AG09319 (cell line): ENCODE results near the gene FSD2.
"Not testable (repeated sequence)": the region's sequence is repeated elsewhere in the genome, so short reads cannot be mapped to it uniquely, and the experiment has no call there.

Source experiments
- DNase-seq: peaks from one replicate; pipeline ENCODE4 v3.0.0-alpha.2; 2010; ENCODE audit warnings: low read depth; ENCODE audit errors: extremely low read depth
- TF ChIP-seq, protein P1 (sequence below): IDR thresholded peaks from 2 replicates; pipeline ENCODE4 v1.5.1; 2011; ENCODE audit warnings: low read depth, mild to moderate bottlenecking, inconsistent platforms, low read length, moderate library complexity

The FSD2 gene

GRCh38 chr15:82715003-82715402 is 90.9 kb downstream of the FSD2 start:
- no peak for DNase-seq
- TF ChIP-seq, protein P1, sequence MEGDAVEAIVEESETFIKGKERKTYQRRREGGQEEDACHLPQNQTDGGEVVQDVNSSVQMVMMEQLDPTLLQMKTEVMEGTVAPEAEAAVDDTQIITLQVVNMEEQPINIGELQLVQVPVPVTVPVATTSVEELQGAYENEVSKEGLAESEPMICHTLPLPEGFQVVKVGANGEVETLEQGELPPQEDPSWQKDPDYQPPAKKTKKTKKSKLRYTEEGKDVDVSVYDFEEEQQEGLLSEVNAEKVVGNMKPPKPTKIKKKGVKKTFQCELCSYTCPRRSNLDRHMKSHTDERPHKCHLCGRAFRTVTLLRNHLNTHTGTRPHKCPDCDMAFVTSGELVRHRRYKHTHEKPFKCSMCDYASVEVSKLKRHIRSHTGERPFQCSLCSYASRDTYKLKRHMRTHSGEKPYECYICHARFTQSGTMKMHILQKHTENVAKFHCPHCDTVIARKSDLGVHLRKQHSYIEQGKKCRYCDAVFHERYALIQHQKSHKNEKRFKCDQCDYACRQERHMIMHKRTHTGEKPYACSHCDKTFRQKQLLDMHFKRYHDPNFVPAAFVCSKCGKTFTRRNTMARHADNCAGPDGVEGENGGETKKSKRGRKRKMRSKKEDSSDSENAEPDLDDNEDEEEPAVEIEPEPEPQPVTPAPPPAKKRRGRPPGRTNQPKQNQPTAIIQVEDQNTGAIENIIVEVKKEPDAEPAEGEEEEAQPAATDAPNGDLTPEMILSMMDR = no peak

DNA sequence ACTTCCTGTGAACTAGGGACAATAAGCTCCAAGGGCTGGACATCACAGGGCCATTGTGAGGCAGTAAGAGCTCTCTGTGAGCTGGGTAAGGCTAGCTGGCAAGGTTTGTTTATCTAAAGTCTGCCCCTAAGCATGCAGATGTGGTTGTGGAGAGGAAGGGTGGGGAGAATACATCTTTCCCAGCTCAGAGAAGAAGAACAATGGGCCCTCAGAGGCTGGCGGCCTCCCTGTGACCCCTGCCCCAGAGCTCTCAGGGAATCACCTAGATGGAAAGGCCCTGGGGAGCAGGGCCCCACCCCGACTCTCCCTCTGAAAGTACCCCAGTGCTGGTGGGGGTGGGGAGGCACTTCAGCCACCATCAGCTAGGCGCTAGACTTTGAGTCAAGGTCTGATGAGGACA is 91.9 kb downstream of the FSD2 start:
- DNase-seq = no peak
- TF ChIP-seq, protein P1 = no peak

- TF ChIP-seq, protein P1 = no peak
- no peak for DNase-seq
Observed at GRCh38 chr15:82712036-82712435, 93.8 kb downstream of the FSD2 start.

- DNase-seq = no peak
Observed at GRCh38 chr15:82710926-82711490, 94.9 kb downstream of the FSD2 start.

GRCh38 chr15:82710208-82710555 is 95.7 kb downstream of the FSD2 start:
- no peak for DNase-seq
- TF ChIP-seq, protein P1 = no peak

More at GRCh38 chr15:82710926-82711490, 94.9 kb downstream of the FSD2 start:
- TF ChIP-seq, protein P1 = no peak

- peak; percentile 23 for DNase-seq
- TF ChIP-seq, protein P1 = no peak
Observed at GRCh38 chr15:82709421-82710207, 96.3 kb downstream of the FSD2 start, which contains the start of gene AP3B2. Gene AP3B2 (minus strand): TSS chr15:82709875. CDS start chr15:82709706, 169 bp downstream.

GRCh38 chr15:82709081-82709420 is 96.8 kb downstream of the FSD2 start:
- DNase-seq = no peak
- TF ChIP-seq, protein P1 = no peak

- DNase-seq = not testable (repeated sequence)
Observed at GRCh38 chr15:82705856-82706255, 100.0 kb downstream of the FSD2 start.
